GM23338 (cell line): Measurements from ENCODE around the gene NFKB2.

Source experiments
- CREB1 ChIP-seq: fragments of 250-450 bp; sonication (Bioruptor Pico); IDR thresholded peaks from 2 replicates; pipeline ENCODE4 v1.5.0; 2020; ENCODE audit warnings: low read depth, mild to moderate bottlenecking, moderate library complexity
- EZH2 ChIP-seq: fragments of 200-600 bp; sonication (generic); IDR thresholded peaks from one replicate; pipeline ENCODE4 v1.8.0; 2017; ENCODE audit warnings: antibody characterized with exemption, mild to moderate bottlenecking, low read depth; ENCODE audit not compliant: unreplicated experiment
- ZNF114 ChIP-seq: fragments of 250-450 bp; sonication (Bioruptor Pico); IDR thresholded peaks from 2 replicates; pipeline ENCODE4 v1.5.0; 2020; ENCODE audit warnings: mild to moderate bottlenecking, moderate library complexity
- TF ChIP-seq, protein P1 (sequence below), 2 experiments: fragments of 200-600 bp in 1 of 2; sonication (generic) in 1 of 2; conservative IDR thresholded peaks; 2 replicates each; pipeline versions ENCODE4 v1.5.1 to v1.6.1; 2016 to 2017; ENCODE audit warnings: antibody characterized with exemption in 2 of 2, low read depth in 2 of 2, mild to moderate bottlenecking in 2 of 2, moderate library complexity in 1 of 2

DNA sequence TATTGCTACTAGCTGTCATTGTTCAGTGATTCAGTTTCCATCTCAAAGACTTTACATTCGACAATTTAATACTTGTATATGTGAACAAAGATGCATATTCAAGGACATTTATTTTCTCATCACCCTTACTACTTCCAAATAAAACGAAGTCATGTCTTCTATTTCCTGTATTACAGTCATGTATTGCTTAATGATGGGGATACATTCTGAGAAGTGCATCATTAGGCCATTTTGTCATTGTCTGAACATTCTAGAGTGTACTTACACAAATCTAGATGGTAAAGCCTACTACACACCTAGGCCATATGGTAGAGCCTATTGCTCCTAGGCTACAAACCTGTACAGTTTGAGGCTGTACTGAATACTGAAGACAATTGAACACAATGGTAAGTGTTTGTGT is 49.3 kb downstream of the NFKB2 start:
- TF ChIP-seq EZH2 (no peak), CREB1 (CRISPR knock-in tag) (no peak), ZNF114 (CRISPR knock-in tag) (no peak)
- TF ChIP-seq, protein P1, sequence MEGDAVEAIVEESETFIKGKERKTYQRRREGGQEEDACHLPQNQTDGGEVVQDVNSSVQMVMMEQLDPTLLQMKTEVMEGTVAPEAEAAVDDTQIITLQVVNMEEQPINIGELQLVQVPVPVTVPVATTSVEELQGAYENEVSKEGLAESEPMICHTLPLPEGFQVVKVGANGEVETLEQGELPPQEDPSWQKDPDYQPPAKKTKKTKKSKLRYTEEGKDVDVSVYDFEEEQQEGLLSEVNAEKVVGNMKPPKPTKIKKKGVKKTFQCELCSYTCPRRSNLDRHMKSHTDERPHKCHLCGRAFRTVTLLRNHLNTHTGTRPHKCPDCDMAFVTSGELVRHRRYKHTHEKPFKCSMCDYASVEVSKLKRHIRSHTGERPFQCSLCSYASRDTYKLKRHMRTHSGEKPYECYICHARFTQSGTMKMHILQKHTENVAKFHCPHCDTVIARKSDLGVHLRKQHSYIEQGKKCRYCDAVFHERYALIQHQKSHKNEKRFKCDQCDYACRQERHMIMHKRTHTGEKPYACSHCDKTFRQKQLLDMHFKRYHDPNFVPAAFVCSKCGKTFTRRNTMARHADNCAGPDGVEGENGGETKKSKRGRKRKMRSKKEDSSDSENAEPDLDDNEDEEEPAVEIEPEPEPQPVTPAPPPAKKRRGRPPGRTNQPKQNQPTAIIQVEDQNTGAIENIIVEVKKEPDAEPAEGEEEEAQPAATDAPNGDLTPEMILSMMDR (conservative IDR thresholded peaks at IDR 0.05; ENCODE audit: low read depth in 2 of 2), result no peak
